GM11168 (cell line): ENCODE data around the gene MAMLD1.

ENCODE experiments used
- in situ Hi-C: fragments of 300-500 bp; cut with MboI; formaldehyde crosslinking; loops from one replicate; pipeline ENCODE4 v1.12.0; 2022; ENCODE audit warnings: low sequenced_read_pairs; ENCODE audit not compliant: unreplicated experiment

Gene MAMLD1

GRCh38 chrX:150377005-150377404 is 13.9 kb downstream of the MAMLD1 start:
- in situ Hi-C loops, result no loop called here

GRCh38 chrX:150405006-150405405 is 41.9 kb downstream of the MAMLD1 start:
- in situ Hi-C loops, result no loop called here

GRCh38 chrX:150405576-150405975 is 42.5 kb downstream of the MAMLD1 start:
- in situ Hi-C loops, result no loop called here

- in situ Hi-C loops, result no loop called here
Measured at GRCh38 chrX:150406596-150406995, 43.5 kb downstream of the MAMLD1 start.

- in situ Hi-C loops, result no loop called here
Measured at GRCh38 chrX:150408007-150408406, 44.9 kb downstream of the MAMLD1 start.

GRCh38 chrX:150408561-150408960 is 45.4 kb downstream of the MAMLD1 start:
- in situ Hi-C loops, result no loop called here

- in situ Hi-C loops, result no loop called here
Measured at GRCh38 chrX:150409486-150409885, 46.4 kb downstream of the MAMLD1 start.

GRCh38 chrX:150409964-150410363 is 46.8 kb downstream of the MAMLD1 start:
- in situ Hi-C loops, result no loop called here

- in situ Hi-C loops, result no loop called here
Measured at GRCh38 chrX:150410513-150410912, 47.4 kb downstream of the MAMLD1 start.

- in situ Hi-C loops, result no loop called here
Measured at GRCh38 chrX:150411656-150412055, 48.5 kb downstream of the MAMLD1 start.

GRCh38 chrX:150414228-150414627 is 51.1 kb downstream of the MAMLD1 start:
- in situ Hi-C loops, result no loop called here

GRCh38 chrX:150416469-150416868 is 53.4 kb downstream of the MAMLD1 start:
- in situ Hi-C loops, result no loop called here

- in situ Hi-C loops, result no loop called here
Measured at GRCh38 chrX:150421816-150422215, 58.7 kb downstream of the MAMLD1 start.

GRCh38 chrX:150429594-150429993 is 66.5 kb downstream of the MAMLD1 start:
- in situ Hi-C loops, result no loop called here

- in situ Hi-C loops, result no loop called here
Measured at GRCh38 chrX:150436195-150436594, 73.1 kb downstream of the MAMLD1 start.

GRCh38 chrX:150438165-150438564 is 75.0 kb downstream of the MAMLD1 start:
- in situ Hi-C loops, result no loop called here

GRCh38 chrX:150446151-150446550 is 83.0 kb downstream of the MAMLD1 start:
- in situ Hi-C loops, result no loop called here

- in situ Hi-C loops, result no loop called here
Measured at GRCh38 chrX:150446995-150447394, 83.9 kb downstream of the MAMLD1 start.

GRCh38 chrX:150449313-150449712 is 86.2 kb downstream of the MAMLD1 start:
- in situ Hi-C loops, result no loop called here

- in situ Hi-C loops, result no loop called here
Measured at GRCh38 chrX:150450519-150451177, 87.5 kb downstream of the MAMLD1 start.

- in situ Hi-C loops, result no loop called here
Measured at GRCh38 chrX:150451953-150452352, 88.8 kb downstream of the MAMLD1 start.

- in situ Hi-C loops, result no loop called here
Measured at GRCh38 chrX:150454083-150454482, 91.0 kb downstream of the MAMLD1 start.
